Ascending aorta (tissue), 2 donors: ENCODE data around the gene PLPPR3. TPM values are rescaled to one million over a fixed set of nuclear protein-coding genes. Genes with fewer than 3 reads are reported as not detected.

Source experiments
- DNase-seq, 2 donors: peaks; one replicate each; pipeline ENCODE4 v3.0.0-alpha.2; 2019; ENCODE audit warnings: low spot score in 2 of 2
- H3K27ac ChIP-seq, 2 donors: fragments of 200-600 bp; sonication (generic); one replicate each; pipeline ENCODE4 v1.5.1; 2016 to 2017; ENCODE audit warnings: mild to moderate bottlenecking in 1 of 2
- H3K27me3 ChIP-seq: fragments of 200-600 bp; sonication (generic); one replicate; pipeline ENCODE4 v1.5.1; 2017
- H3K36me3 ChIP-seq, 2 donors: fragments of 200-600 bp; sonication (generic); one replicate each; pipeline ENCODE4 v1.5.1; 2016
- H3K4me1 ChIP-seq, 2 donors: fragments of 200-600 bp; sonication (generic); one replicate each; pipeline ENCODE4 v1.5.1; 2016 to 2017; ENCODE audit warnings: mild to moderate bottlenecking in 1 of 2
- H3K4me3 ChIP-seq, 2 donors: fragments of 200-600 bp; sonication (generic); one replicate each; pipeline ENCODE4 v1.5.1; 2016 to 2017; ENCODE audit warnings: mild to moderate bottlenecking in 1 of 2
- H3K9me3 ChIP-seq, 2 donors: fragments of 200-600 bp; sonication (generic); one replicate each; pipeline ENCODE4 v1.5.1; 2016
- intact Hi-C: fragments of 100-400 bp; cut with DNase I; formaldehyde crosslinking; loops from one replicate; pipeline ENCODE4 v1.15.1; 2023
- total RNA-seq: library from RNA; depleted of rRNA; stranded (reverse); fragments of >200 nt; gene quantifications from one replicate; pipeline ENCODE4 v1.1.0, GENCODE V29; 2016
- TF ChIP-seq, protein P1 (sequence below), 3 experiments: fragments of 200-600 bp in 2 of 3; fragments of 450-650 bp in 1 of 3; sonication (generic) in 2 of 3; IDR thresholded peaks; one replicate each; pipeline ENCODE4 v1.5.1; 2016 to 2019; ENCODE audit warnings: antibody characterized with exemption in 3 of 3, mild to moderate bottlenecking in 1 of 3, moderate library complexity in 1 of 3

PLPPR3 gene
- total RNA-seq, 1 donor from 2014 or later: not detected

GRCh38 chr19:778910-779653 is 42.7 kb downstream of the PLPPR3 start:
- Histone ChIP-seq H3K36me3 (no peaks in the 10 kb centered on the region), H3K4me3 (peak overlapping the region in 1 of 2 donors; percentile 22), H3K27me3 (no peaks in the 10 kb centered on the region), H3K27ac (peak overlapping the region; percentile 59 to 70), H3K4me1 (peaks cover 4 to 13% of the 10 kb centered on the region in 2 donors), H3K9me3 (no peaks in the 10 kb centered on the region)
- DNase-seq: peak in 1 of 2 donors; percentile 84
- TF ChIP-seq, protein P1, sequence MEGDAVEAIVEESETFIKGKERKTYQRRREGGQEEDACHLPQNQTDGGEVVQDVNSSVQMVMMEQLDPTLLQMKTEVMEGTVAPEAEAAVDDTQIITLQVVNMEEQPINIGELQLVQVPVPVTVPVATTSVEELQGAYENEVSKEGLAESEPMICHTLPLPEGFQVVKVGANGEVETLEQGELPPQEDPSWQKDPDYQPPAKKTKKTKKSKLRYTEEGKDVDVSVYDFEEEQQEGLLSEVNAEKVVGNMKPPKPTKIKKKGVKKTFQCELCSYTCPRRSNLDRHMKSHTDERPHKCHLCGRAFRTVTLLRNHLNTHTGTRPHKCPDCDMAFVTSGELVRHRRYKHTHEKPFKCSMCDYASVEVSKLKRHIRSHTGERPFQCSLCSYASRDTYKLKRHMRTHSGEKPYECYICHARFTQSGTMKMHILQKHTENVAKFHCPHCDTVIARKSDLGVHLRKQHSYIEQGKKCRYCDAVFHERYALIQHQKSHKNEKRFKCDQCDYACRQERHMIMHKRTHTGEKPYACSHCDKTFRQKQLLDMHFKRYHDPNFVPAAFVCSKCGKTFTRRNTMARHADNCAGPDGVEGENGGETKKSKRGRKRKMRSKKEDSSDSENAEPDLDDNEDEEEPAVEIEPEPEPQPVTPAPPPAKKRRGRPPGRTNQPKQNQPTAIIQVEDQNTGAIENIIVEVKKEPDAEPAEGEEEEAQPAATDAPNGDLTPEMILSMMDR (IDR thresholded peaks at IDR 0.05): no peak
- intact Hi-C loops: loop anchor here (10.0 kb wide), 1 partner anchor 86 kb away; no protein-coding TSS in a partner anchor

- H3K9me3 ChIP-seq: no peaks in the 10 kb centered on the region
- peaks cover 0 to 5% of the 10 kb centered on the region in 2 donors for H3K4me1 ChIP-seq
- TF ChIP-seq, protein P1 (IDR thresholded peaks at IDR 0.05): no peak
- no peak overlapping the region for H3K4me3 ChIP-seq
- no peak overlapping the region for H3K27ac ChIP-seq
- H3K36me3 ChIP-seq: no peaks in the 10 kb centered on the region
- no peak for DNase-seq
- H3K27me3 ChIP-seq: no peaks in the 10 kb centered on the region
- intact Hi-C loops: loop anchor here (10.0 kb wide), 1 partner anchor 88 kb away; no protein-coding TSS in a partner anchor
These were observed 45.2 kb downstream of the PLPPR3 start for GRCh38 chr19:776549-776948.

- Histone ChIP-seq H3K27me3 (no peaks in the 10 kb centered on the region), H3K4me1 (peaks cover 0 to 7% of the 10 kb centered on the region in 2 donors), H3K36me3 (no peaks in the 10 kb centered on the region), H3K4me3 (no peak overlapping the region), H3K9me3 (no peaks in the 10 kb centered on the region), H3K27ac (no peak overlapping the region)
- TF ChIP-seq, protein P1 (IDR thresholded peaks at IDR 0.05): no peak
- DNase-seq: no peak
- intact Hi-C loops: loop anchor here (10.0 kb wide), 1 partner anchor 92 kb away; no protein-coding TSS in a partner anchor
These were observed 48.9 kb downstream of the PLPPR3 start for GRCh38 chr19:772730-773436.

GRCh38 chr19:772063-772462 is 49.7 kb downstream of the PLPPR3 start:
- DNase-seq: no peak
- no peak overlapping the region for H3K27ac ChIP-seq
- no peaks in the 10 kb centered on the region for H3K9me3 ChIP-seq
- TF ChIP-seq, protein P1 (IDR thresholded peaks at IDR 0.05): no peak
- H3K27me3 ChIP-seq: no peaks in the 10 kb centered on the region
- no peaks in the 10 kb centered on the region for H3K36me3 ChIP-seq
- intact Hi-C loops: loop anchor here (10.0 kb wide), 1 partner anchor 93 kb away; no protein-coding TSS in a partner anchor
- no peak overlapping the region for H3K4me3 ChIP-seq
- H3K4me1 ChIP-seq: peaks cover 0 to 7% of the 10 kb centered on the region in 2 donors

DNA sequence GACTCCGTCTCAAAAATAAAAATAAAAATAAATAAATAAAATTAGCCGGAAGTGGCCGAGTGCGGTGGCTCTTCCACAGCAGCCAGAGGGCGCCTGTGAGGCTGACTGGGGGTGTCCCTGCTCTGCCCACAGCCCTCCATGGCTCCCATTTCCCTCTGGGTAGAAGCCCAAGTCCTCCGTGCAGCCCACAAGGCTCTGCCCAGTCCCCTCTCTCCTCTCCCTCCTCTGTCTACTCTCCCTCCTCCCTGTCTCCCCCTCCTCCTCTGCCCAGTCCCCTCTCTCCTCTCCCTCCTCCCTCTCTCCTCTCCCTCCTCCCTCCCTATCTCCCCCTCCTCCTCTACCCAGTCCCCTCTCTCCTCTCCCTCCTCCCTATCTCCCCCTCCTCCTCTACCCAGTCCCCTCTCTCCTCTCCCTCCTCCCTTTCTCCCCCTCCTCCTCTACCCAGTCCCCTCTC is 50.4 kb downstream of the PLPPR3 start:
- TF ChIP-seq, protein P1 (IDR thresholded peaks at IDR 0.05): peak in 2 of 3 experiments; percentile 23 to 43
- Histone ChIP-seq H3K9me3 (no peaks in the 10 kb centered on the region), H3K27me3 (no peaks in the 10 kb centered on the region), H3K4me3 (no peak overlapping the region), H3K4me1 (peaks cover 0 to 7% of the 10 kb centered on the region in 2 donors), H3K36me3 (no peaks in the 10 kb centered on the region), H3K27ac (no peak overlapping the region)
- intact Hi-C loops: loop anchor here (10.0 kb wide), 1 partner anchor 93 kb away; no protein-coding TSS in a partner anchor
- DNase-seq: no peak
